ENCODE data around the gene FLRT3.

Gene FLRT3

GRCh38 chr20:14355791-14356190, 18.4 kb upstream of the FLRT3 start:
- Histone ChIP-seq H3K27ac (ENCODE audit: low read depth, low read length, severe bottlenecking) (no peak overlapping the region), H3K4me1 (ENCODE audit: control insufficient read depth, insufficient read depth, low read length, poor library complexity, severe bottlenecking) (no peaks in the 10 kb centered on the region), H3K4me3 (ENCODE audit: extremely low read depth, insufficient read depth, low read length, poor library complexity, severe bottlenecking) (no peak overlapping the region), H3K36me3 (ENCODE audit: control insufficient read depth, insufficient read depth, low read length) (no peaks in the 10 kb centered on the region), H3K9me3 (ENCODE audit: control insufficient read depth, low read length) (no peaks in the 10 kb centered on the region)
- WGBS, 2 experiments (ENCODE audit: insufficient coverage in 2 of 2), result 36% methylated on average over 1 of the region's 1 CpG; no CpG with 5 or more reads in 1 of the 2 experiments

GRCh38 chr20:14344746-14345145, 7.3 kb upstream of the FLRT3 start:
- H3K9me3 ChIP-seq (ENCODE audit: control insufficient read depth, low read length), result no peaks in the 10 kb centered on the region
- 80% methylated on average over 1 of the region's 1 CpG; no CpG with 5 or more reads in 1 of the 2 experiments for WGBS, 2 experiments (ENCODE audit: insufficient coverage in 2 of 2)
- no peak overlapping the region for H3K4me3 ChIP-seq (ENCODE audit: extremely low read depth, insufficient read depth, low read length, poor library complexity, severe bottlenecking)
- H3K4me1 ChIP-seq (ENCODE audit: control insufficient read depth, insufficient read depth, low read length, poor library complexity, severe bottlenecking), result no peaks in the 10 kb centered on the region
- H3K27ac ChIP-seq (ENCODE audit: low read depth, low read length, severe bottlenecking), result peak overlapping the region; percentile 32
- H3K36me3 ChIP-seq (ENCODE audit: control insufficient read depth, insufficient read depth, low read length), result no peaks in the 10 kb centered on the region

- no peak overlapping the region for H3K4me3 ChIP-seq (ENCODE audit: extremely low read depth, insufficient read depth, low read length, poor library complexity, severe bottlenecking)
- WGBS, 2 experiments (ENCODE audit: insufficient coverage in 2 of 2), result 80% methylated on average over 1 of the region's 2 CpGs; no CpG with 5 or more reads in 1 of the 2 experiments
- no peaks in the 10 kb centered on the region for H3K9me3 ChIP-seq (ENCODE audit: control insufficient read depth, low read length)
- no peaks in the 10 kb centered on the region for H3K4me1 ChIP-seq (ENCODE audit: control insufficient read depth, insufficient read depth, low read length, poor library complexity, severe bottlenecking)
- H3K36me3 ChIP-seq (ENCODE audit: control insufficient read depth, insufficient read depth, low read length), result no peaks in the 10 kb centered on the region
- no peak overlapping the region for H3K27ac ChIP-seq (ENCODE audit: low read depth, low read length, severe bottlenecking)
Measured at GRCh38 chr20:14343491-14344065, 6.2 kb upstream of the FLRT3 start.

- no peaks in the 10 kb centered on the region for H3K9me3 ChIP-seq (ENCODE audit: control insufficient read depth, low read length)
- H3K36me3 ChIP-seq (ENCODE audit: control insufficient read depth, insufficient read depth, low read length), result no peaks in the 10 kb centered on the region
- WGBS, 2 experiments (ENCODE audit: insufficient coverage in 2 of 2), result 80% methylated on average over 1 of the region's 1 CpG; no CpG with 5 or more reads in 1 of the 2 experiments
- H3K27ac ChIP-seq (ENCODE audit: low read depth, low read length, severe bottlenecking), result no peak overlapping the region
- no peak overlapping the region for H3K4me3 ChIP-seq (ENCODE audit: extremely low read depth, insufficient read depth, low read length, poor library complexity, severe bottlenecking)
- H3K4me1 ChIP-seq (ENCODE audit: control insufficient read depth, insufficient read depth, low read length, poor library complexity, severe bottlenecking), result no peaks in the 10 kb centered on the region
Measured at GRCh38 chr20:14342918-14343317, 5.5 kb upstream of the FLRT3 start.

- Histone ChIP-seq H3K4me1 (ENCODE audit: control insufficient read depth, insufficient read depth, low read length, poor library complexity, severe bottlenecking) (no peaks in the 10 kb centered on the region), H3K27ac (ENCODE audit: low read depth, low read length, severe bottlenecking) (no peak overlapping the region), H3K9me3 (ENCODE audit: control insufficient read depth, low read length) (no peaks in the 10 kb centered on the region), H3K36me3 (ENCODE audit: control insufficient read depth, insufficient read depth, low read length) (no peaks in the 10 kb centered on the region), H3K4me3 (ENCODE audit: extremely low read depth, insufficient read depth, low read length, poor library complexity, severe bottlenecking) (no peak overlapping the region)
- WGBS, 2 experiments (ENCODE audit: insufficient coverage in 2 of 2), result 79% methylated on average over 3 of the region's 4 CpGs; no CpG with 5 or more reads in 1 of the 2 experiments
Measured at GRCh38 chr20:14341801-14342200, 4.4 kb upstream of the FLRT3 start.

- Histone ChIP-seq H3K36me3 (ENCODE audit: control insufficient read depth, insufficient read depth, low read length) (peaks cover 4% of the 10 kb centered on the region), H3K4me3 (ENCODE audit: extremely low read depth, insufficient read depth, low read length, poor library complexity, severe bottlenecking) (peak overlapping the region; percentile 56), H3K9me3 (ENCODE audit: control insufficient read depth, low read length) (no peaks in the 10 kb centered on the region), H3K27ac (ENCODE audit: low read depth, low read length, severe bottlenecking) (peak overlapping the region; percentile 85), H3K4me1 (ENCODE audit: control insufficient read depth, insufficient read depth, low read length, poor library complexity, severe bottlenecking) (peaks cover 5% of the 10 kb centered on the region)
- 20 to 44% methylated on average over 1 to 4 of the region's 4 CpGs for WGBS, 2 experiments (ENCODE audit: insufficient coverage in 2 of 2)
Measured at GRCh38 chr20:14336686-14337085, 726 bp downstream of the FLRT3 start.

GRCh38 chr20:14335052-14335451, 2.4 kb downstream of the FLRT3 start:
- H3K36me3 ChIP-seq (ENCODE audit: control insufficient read depth, insufficient read depth, low read length), result peaks cover 6% of the 10 kb centered on the region
- H3K27ac ChIP-seq (ENCODE audit: low read depth, low read length, severe bottlenecking), result no peak overlapping the region
- H3K4me3 ChIP-seq (ENCODE audit: extremely low read depth, insufficient read depth, low read length, poor library complexity, severe bottlenecking), result peak overlapping the region; percentile 56
- H3K9me3 ChIP-seq (ENCODE audit: control insufficient read depth, low read length), result no peaks in the 10 kb centered on the region
- peaks cover 5% of the 10 kb centered on the region for H3K4me1 ChIP-seq (ENCODE audit: control insufficient read depth, insufficient read depth, low read length, poor library complexity, severe bottlenecking)

GRCh38 chr20:14334306-14334930, 3.0 kb downstream of the FLRT3 start:
- Histone ChIP-seq H3K9me3 (ENCODE audit: control insufficient read depth, low read length) (no peaks in the 10 kb centered on the region), H3K4me1 (ENCODE audit: control insufficient read depth, insufficient read depth, low read length, poor library complexity, severe bottlenecking) (peaks cover 5% of the 10 kb centered on the region), H3K4me3 (ENCODE audit: extremely low read depth, insufficient read depth, low read length, poor library complexity, severe bottlenecking) (peak overlapping the region; percentile 56), H3K36me3 (ENCODE audit: control insufficient read depth, insufficient read depth, low read length) (peaks cover 8% of the 10 kb centered on the region), H3K27ac (ENCODE audit: low read depth, low read length, severe bottlenecking) (peak overlapping the region; percentile 6)
- no CpG with 5 or more reads among the region's 3 CpGs for WGBS, 2 experiments (ENCODE audit: insufficient coverage in 2 of 2)

GRCh38 chr20:14333721-14334120, 3.7 kb downstream of the FLRT3 start:
- no peaks in the 10 kb centered on the region for H3K9me3 ChIP-seq (ENCODE audit: control insufficient read depth, low read length)
- no CpG with 5 or more reads among the region's 3 CpGs for WGBS, 2 experiments (ENCODE audit: insufficient coverage in 2 of 2)
- H3K27ac ChIP-seq (ENCODE audit: low read depth, low read length, severe bottlenecking), result peak overlapping the region; percentile 11
- peaks cover 5% of the 10 kb centered on the region for H3K4me1 ChIP-seq (ENCODE audit: control insufficient read depth, insufficient read depth, low read length, poor library complexity, severe bottlenecking)
- H3K4me3 ChIP-seq (ENCODE audit: extremely low read depth, insufficient read depth, low read length, poor library complexity, severe bottlenecking), result peak overlapping the region; percentile 56
- H3K36me3 ChIP-seq (ENCODE audit: control insufficient read depth, insufficient read depth, low read length), result peaks cover 8% of the 10 kb centered on the region

GRCh38 chr20:14332866-14333265, 4.5 kb downstream of the FLRT3 start:
- WGBS, 2 experiments (ENCODE audit: insufficient coverage in 2 of 2), result 80% methylated on average over 1 of the region's 2 CpGs; no CpG with 5 or more reads in 1 of the 2 experiments
- H3K4me1 ChIP-seq (ENCODE audit: control insufficient read depth, insufficient read depth, low read length, poor library complexity, severe bottlenecking), result peaks cover 5% of the 10 kb centered on the region

GRCh38 chr20:14331646-14332045, 5.8 kb downstream of the FLRT3 start:
- H3K9me3 ChIP-seq (ENCODE audit: control insufficient read depth, low read length), result no peaks in the 10 kb centered on the region
- H3K4me1 ChIP-seq (ENCODE audit: control insufficient read depth, insufficient read depth, low read length, poor library complexity, severe bottlenecking), result peaks cover 5% of the 10 kb centered on the region
- no peak overlapping the region for H3K27ac ChIP-seq (ENCODE audit: low read depth, low read length, severe bottlenecking)
- no peak overlapping the region for H3K4me3 ChIP-seq (ENCODE audit: extremely low read depth, insufficient read depth, low read length, poor library complexity, severe bottlenecking)
- peaks cover 19% of the 10 kb centered on the region for H3K36me3 ChIP-seq (ENCODE audit: control insufficient read depth, insufficient read depth, low read length)
- 89 to 100% methylated on average over 1 to 4 of the region's 6 CpGs for WGBS, 2 experiments (ENCODE audit: insufficient coverage in 2 of 2)

More at GRCh38 chr20:14332866-14333265, 4.5 kb downstream of the FLRT3 start:
- Histone ChIP-seq H3K36me3 (ENCODE audit: control insufficient read depth, insufficient read depth, low read length) (peaks cover 12% of the 10 kb centered on the region), H3K4me3 (ENCODE audit: extremely low read depth, insufficient read depth, low read length, poor library complexity, severe bottlenecking) (peak overlapping the region; percentile 56), H3K27ac (ENCODE audit: low read depth, low read length, severe bottlenecking) (no peak overlapping the region), H3K9me3 (ENCODE audit: control insufficient read depth, low read length) (no peaks in the 10 kb centered on the region)

All from mesodermal cell (in vitro differentiated cells).